MCF 10A (cell line): ENCODE results near the gene ESRRB. TPM values are rescaled to one million over a fixed set of nuclear protein-coding genes. Genes with fewer than 3 reads are reported as not detected.

ENCODE experiments used
- BruUV-seq: library from RNA; stranded (reverse); fragments of 400-500 nt; replicated peaks from 2 replicates; lab custom pipeline; 2021; lab: Mats Ljungman, UMichigan
- CTCF ChIA-PET: fragments of 300-600 bp; sonication (Branson Sonifier 250); formaldehyde crosslinking; extraction: SDS; loops from one replicate; lab custom pipeline; 2021; ENCODE audit warnings: antibody characterized with exemption, inconsistent platforms; lab: Yijun Ruan, JAX
- POLR2A ChIA-PET: fragments of 300-600, 350-650 bp; sonication (Branson Sonifier 250); formaldehyde crosslinking; extraction: SDS; loops from one replicate; lab custom pipeline; 2020; ENCODE audit warnings: antibody characterized with exemption, inconsistent platforms; lab: Yijun Ruan, JAX
- DNase-seq: peaks from one replicate; pipeline ENCODE4 v3.0.0-alpha.2; 2018; ENCODE audit not compliant: unreplicated experiment
- H3K27ac Mint-ChIP-seq: one replicate; pipeline ENCODE4 v1.8.0; 2022; ENCODE audit warnings: mild to moderate bottlenecking, low read depth, mixed read lengths; ENCODE audit not compliant: unreplicated experiment
- H3K27me3 Mint-ChIP-seq: one replicate; pipeline ENCODE4 v1.8.0; 2022; ENCODE audit warnings: mixed read lengths; ENCODE audit not compliant: insufficient read depth, unreplicated experiment
- H3K36me3 Mint-ChIP-seq: one replicate; pipeline ENCODE4 v1.8.0; 2022; ENCODE audit warnings: mild to moderate bottlenecking, moderate library complexity, mixed read lengths; ENCODE audit not compliant: insufficient read depth, unreplicated experiment
- H3K4me1 Mint-ChIP-seq: one replicate; pipeline ENCODE4 v1.8.0; 2022; ENCODE audit warnings: mixed read lengths; ENCODE audit not compliant: insufficient read depth, unreplicated experiment
- H3K4me3 Mint-ChIP-seq: one replicate; pipeline ENCODE4 v1.8.0; 2022; ENCODE audit warnings: mild to moderate bottlenecking, moderate library complexity, mixed read lengths; ENCODE audit not compliant: unreplicated experiment
- H3K9me3 Mint-ChIP-seq: one replicate; pipeline ENCODE4 v1.8.0; 2022; ENCODE audit warnings: mixed read lengths; ENCODE audit not compliant: unreplicated experiment
- intact Hi-C: fragments of 100-400 bp; cut with micrococcal nuclease; formaldehyde crosslinking; loops from 2 replicates; pipeline ENCODE4 v1.14.1; 2022
- total RNA-seq: library from RNA; stranded (reverse); gene quantifications from 2 replicates; pipeline ENCODE4 v1.2.3, GENCODE V29; 2022
- TF ChIP-seq, protein P1 (sequence below): fragments of 200-600 bp; IDR thresholded peaks from one replicate; pipeline ENCODE4 v1.8.0; 2022; ENCODE audit warnings: antibody characterized with exemption, mild to moderate bottlenecking; ENCODE audit not compliant: unreplicated experiment

ESRRB gene
- total RNA-seq, 1 experiment from 2014 or later, result 0.23 TPM

DNA sequence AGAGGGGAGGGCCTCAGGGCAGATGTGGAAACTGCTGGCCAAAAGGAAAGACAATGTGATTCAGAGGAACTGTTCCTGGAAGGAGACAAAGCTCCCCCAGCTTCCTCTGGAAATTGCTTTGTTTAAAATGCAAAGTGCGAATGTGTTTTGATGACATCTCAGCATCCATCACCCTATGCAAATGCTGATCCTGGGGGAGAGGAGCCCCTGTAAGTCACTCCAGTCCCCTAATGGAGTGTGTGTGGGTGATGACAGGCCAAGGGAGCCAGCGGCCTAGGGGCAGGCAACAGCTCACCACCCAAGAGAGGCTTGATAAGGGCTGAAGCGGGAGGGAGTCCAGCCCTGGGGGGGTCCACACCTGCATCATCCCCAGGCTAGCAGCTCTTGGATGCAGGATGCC, 134.2 kb downstream of the ESRRB start:
- Mint-ChIP-seq H3K4me1 (no peaks in the 10 kb centered on the region), H3K4me3 (no peak overlapping the region), H3K9me3 (no peaks in the 10 kb centered on the region), H3K36me3 (no peaks in the 10 kb centered on the region), H3K27ac (no peak overlapping the region), H3K27me3 (peaks cover 34% of the 10 kb centered on the region)
- DNase-seq, result no peak
- TF ChIP-seq, protein P1, sequence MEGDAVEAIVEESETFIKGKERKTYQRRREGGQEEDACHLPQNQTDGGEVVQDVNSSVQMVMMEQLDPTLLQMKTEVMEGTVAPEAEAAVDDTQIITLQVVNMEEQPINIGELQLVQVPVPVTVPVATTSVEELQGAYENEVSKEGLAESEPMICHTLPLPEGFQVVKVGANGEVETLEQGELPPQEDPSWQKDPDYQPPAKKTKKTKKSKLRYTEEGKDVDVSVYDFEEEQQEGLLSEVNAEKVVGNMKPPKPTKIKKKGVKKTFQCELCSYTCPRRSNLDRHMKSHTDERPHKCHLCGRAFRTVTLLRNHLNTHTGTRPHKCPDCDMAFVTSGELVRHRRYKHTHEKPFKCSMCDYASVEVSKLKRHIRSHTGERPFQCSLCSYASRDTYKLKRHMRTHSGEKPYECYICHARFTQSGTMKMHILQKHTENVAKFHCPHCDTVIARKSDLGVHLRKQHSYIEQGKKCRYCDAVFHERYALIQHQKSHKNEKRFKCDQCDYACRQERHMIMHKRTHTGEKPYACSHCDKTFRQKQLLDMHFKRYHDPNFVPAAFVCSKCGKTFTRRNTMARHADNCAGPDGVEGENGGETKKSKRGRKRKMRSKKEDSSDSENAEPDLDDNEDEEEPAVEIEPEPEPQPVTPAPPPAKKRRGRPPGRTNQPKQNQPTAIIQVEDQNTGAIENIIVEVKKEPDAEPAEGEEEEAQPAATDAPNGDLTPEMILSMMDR, result no peak
- ChIA-PET POLR2A (no interaction called here), CTCF (interaction anchor here (3.1 kb wide), 1 partner anchor 134 kb away, joined by 12 read pairs; no protein-coding TSS in a partner anchor)
- intact Hi-C loops, result no loop called here
- BruUV-seq, result no TSS peak

DNA sequence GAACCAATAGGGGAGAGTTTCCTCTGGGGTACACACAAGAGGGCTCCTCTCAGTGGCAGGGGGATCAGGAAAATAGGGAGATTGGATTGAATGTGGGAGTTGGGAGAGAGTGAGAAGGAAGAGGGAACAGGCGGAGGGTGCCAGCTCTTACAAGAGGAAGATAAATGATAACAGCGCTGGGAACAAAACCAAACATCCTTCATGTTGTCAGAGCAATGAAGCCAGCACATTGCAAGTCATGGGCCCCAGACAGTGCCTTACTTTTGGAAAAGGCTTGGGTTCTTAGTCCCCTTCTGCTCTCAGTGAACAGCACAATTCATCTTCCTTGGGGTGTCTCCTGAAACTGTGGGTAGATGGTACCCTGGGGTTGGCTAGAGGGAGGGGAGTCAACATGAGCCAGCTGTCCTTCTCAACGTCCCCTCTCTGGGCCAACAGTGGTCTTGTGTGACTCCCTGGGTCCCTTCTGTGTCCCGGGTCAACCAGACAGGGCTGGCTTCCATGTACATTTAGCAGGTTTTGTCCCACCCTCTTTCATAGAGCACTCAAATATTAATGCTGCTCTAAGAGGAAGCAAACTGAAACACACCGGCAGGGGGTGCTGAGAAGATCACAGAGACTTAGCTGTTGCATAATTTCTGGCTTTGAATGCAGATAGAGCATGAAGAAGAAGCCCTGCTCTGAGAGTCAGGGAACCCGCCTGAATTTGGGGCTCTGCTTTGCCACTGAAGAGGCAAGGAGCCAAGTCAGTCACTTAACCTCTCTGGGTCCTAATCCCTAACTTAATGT, 138.5 kb downstream of the ESRRB start:
- BruUV-seq, result no TSS peak
- peak; percentile 72 for DNase-seq
- Mint-ChIP-seq H3K4me1 (peaks cover 9% of the 10 kb centered on the region), H3K4me3 (no peak overlapping the region), H3K27ac (no peak overlapping the region), H3K27me3 (peaks cover 23% of the 10 kb centered on the region), H3K36me3 (no peaks in the 10 kb centered on the region), H3K9me3 (no peaks in the 10 kb centered on the region)
- intact Hi-C loops, result loop anchor here (1.0 kb wide), 1 partner anchor 131 kb away; no protein-coding TSS in a partner anchor
- ChIA-PET CTCF (interaction anchor here (0.7 to 5.6 kb wide), 17 partner anchors 9 to 557 kb away, joined by 3 to 70 read pairs (median 4); no protein-coding TSS in a partner anchor), POLR2A (interaction anchor here (3.6 kb wide), 1 partner anchor 36 kb away, joined by 26 read pairs; no protein-coding TSS in a partner anchor)
- TF ChIP-seq, protein P1, result peak; percentile 58

DNA sequence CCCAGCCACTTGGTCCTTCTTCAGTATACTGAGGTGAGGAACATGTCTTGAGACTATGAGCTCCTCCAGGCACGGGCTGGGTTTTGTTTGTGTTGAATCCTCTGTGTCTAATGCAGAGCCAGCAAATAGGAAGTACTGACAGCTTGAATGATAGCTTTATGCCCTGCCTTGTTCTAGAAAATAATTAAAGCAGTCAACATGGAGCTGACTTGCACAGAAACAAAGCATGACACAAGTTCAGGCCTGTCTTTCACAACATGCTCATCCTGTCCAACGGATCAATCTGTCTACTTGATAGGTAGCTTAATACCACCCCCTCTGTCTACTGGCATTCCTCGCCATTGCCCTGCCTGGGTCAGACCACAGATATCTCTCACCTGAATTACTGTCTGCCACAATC, 140.9 kb downstream of the ESRRB start:
- intact Hi-C loops, result no loop called here
- Mint-ChIP-seq H3K36me3 (no peaks in the 10 kb centered on the region), H3K27me3 (peaks cover 23% of the 10 kb centered on the region), H3K27ac (no peak overlapping the region), H3K4me1 (peaks cover 9% of the 10 kb centered on the region), H3K4me3 (no peak overlapping the region), H3K9me3 (no peaks in the 10 kb centered on the region)
- CTCF ChIA-PET, result interaction anchor here (0.5 to 5.6 kb wide), 5 partner anchors 58 to 155 kb away, joined by 3 to 70 read pairs (median 4); no protein-coding TSS in a partner anchor
- peak; percentile 55 for DNase-seq
- no TSS peak for BruUV-seq
- POLR2A ChIA-PET, result interaction anchor here (0.5 to 3.6 kb wide), 4 partner anchors 28 to 466 kb away, joined by 3 to 26 read pairs (median 5); no protein-coding TSS in a partner anchor
- TF ChIP-seq, protein P1, result no peak

DNA sequence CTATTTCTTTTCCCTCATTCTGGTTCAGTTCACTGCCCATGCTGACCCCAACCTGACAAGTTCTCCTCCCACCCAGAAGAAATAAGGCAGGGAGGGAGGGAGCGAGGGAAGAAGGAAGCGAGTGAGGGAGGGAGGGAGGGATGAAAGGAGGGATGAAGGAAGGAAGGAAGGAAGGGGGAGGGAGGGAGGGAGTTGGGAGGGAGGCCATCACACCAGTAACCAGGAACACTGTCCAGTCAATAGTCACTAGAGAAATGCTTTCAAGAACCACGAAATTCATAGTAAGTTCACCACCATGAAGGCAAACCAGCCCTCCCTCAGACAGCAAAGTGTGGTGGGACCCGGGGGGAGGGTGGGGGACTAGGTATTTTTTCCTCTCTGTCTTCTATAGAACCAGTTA, 142.4 kb downstream of the ESRRB start:
- ChIA-PET POLR2A (no interaction called here), CTCF (no interaction called here)
- TF ChIP-seq, protein P1, result no peak
- no peaks in the 10 kb centered on the region for H3K36me3 Mint-ChIP-seq
- H3K9me3 Mint-ChIP-seq, result peaks cover 7% of the 10 kb centered on the region
- peaks cover 9% of the 10 kb centered on the region for H3K4me1 Mint-ChIP-seq
- intact Hi-C loops, result no loop called here
- no peak for DNase-seq
- H3K27me3 Mint-ChIP-seq, result peaks cover 9% of the 10 kb centered on the region
- H3K27ac Mint-ChIP-seq, result no peak overlapping the region
- BruUV-seq, result no TSS peak
- no peak overlapping the region for H3K4me3 Mint-ChIP-seq
